ENCODE data around the gene SUN5.

The SUN5 gene

DNA sequence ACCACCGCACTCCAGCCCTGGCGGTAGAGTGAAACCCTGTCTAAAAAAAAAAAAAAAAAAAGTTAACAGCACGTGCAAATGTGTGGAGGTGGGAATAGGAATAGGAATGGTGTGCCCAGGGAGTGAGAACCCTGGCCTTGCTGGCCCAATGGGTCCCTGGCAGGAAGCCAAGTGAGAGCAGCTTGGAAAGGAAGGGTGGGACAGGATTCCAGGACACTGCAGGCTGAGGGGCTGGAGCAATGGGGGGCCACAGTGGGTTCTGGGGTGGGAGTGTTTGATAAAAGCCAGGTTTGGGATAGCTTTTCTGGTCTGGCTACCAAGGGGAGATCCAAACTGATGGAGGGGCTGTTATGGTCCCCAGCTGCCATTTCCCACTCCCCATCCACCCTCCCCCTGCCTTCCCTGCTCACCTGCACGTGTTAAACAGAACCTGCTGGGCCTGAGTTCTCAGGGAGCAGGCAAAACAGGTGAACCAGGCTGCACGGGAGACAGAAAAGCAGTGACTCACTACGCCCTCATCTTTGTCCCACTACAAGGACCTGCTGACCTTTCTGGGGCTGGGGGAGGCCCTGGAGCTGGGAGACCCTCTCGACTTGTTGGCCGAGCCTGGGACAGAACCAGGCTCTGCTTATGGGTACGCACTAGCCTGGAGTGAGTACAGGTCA is 3.3 kb downstream of the SUN5 start:
- H3K4me3 ChIP-seq (ENCODE audit: low read depth, low read length): no peak overlapping the region
- no peak for DNase-seq (ENCODE audit: low read depth)
- TF ChIP-seq, protein P1, sequence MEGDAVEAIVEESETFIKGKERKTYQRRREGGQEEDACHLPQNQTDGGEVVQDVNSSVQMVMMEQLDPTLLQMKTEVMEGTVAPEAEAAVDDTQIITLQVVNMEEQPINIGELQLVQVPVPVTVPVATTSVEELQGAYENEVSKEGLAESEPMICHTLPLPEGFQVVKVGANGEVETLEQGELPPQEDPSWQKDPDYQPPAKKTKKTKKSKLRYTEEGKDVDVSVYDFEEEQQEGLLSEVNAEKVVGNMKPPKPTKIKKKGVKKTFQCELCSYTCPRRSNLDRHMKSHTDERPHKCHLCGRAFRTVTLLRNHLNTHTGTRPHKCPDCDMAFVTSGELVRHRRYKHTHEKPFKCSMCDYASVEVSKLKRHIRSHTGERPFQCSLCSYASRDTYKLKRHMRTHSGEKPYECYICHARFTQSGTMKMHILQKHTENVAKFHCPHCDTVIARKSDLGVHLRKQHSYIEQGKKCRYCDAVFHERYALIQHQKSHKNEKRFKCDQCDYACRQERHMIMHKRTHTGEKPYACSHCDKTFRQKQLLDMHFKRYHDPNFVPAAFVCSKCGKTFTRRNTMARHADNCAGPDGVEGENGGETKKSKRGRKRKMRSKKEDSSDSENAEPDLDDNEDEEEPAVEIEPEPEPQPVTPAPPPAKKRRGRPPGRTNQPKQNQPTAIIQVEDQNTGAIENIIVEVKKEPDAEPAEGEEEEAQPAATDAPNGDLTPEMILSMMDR (IDR thresholded peaks at IDR 0.05; ENCODE audit: control insufficient read depth, extremely low read depth, insufficient read depth): no peak

DNA sequence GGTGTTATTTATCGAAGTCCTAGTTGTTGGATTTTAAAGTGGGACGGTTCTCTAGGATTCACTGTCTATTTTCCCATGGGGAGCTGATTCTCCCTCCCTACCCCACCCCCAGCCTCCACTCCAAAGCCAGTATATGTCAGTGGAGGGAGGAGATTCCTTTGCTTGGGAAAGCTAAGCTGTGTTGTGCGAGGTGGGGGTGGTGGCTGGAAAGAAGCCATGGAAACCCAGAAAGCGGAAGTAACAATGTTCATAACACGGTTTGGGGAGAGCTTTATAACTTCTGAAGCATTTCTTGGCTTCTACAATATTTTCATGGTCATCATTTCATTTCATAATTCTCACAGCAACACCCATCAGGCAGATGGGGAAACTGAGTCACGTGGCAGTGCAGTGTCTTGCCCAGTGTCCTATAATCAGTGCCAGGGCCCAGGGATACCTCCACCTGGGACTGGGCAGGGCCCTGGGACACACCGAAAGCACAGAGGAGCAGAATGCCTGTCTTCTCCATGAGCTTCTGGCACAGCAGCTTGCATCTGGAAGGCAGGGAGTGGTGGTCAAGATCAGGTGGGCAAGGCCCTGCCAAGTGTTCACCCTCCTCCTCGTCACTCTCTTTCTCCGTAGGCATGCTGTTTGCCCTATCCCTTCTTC is 4.5 kb downstream of the SUN5 start:
- TF ChIP-seq, protein P1 (IDR thresholded peaks at IDR 0.05; ENCODE audit: control insufficient read depth, extremely low read depth, insufficient read depth): no peak
- H3K4me3 ChIP-seq (ENCODE audit: low read depth, low read length): no peak overlapping the region
- DNase-seq (ENCODE audit: low read depth): no peak

DNA sequence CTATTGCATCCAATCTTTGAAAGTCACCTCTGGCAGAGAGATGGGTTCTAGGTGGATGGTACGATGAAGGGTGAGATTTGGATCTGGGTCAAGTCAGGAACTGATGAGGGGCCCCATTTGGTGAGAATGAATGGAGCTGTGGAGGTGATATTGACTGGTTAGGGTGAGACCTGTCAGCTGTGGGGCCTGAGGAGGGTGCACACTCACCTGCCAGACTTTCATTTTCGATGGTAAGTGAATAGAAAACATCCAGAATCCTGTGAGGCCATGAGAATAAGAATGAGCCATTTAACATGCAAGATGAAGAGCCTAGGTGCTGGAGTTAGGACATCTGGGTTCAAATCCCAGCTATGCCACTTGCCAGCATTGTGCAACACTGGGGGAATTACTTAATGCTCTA is 6.8 kb downstream of the SUN5 start:
- TF ChIP-seq, protein P1 (IDR thresholded peaks at IDR 0.05; ENCODE audit: control insufficient read depth, extremely low read depth, insufficient read depth): no peak
- no peak overlapping the region for H3K4me3 ChIP-seq (ENCODE audit: low read depth, low read length)
- no peak for DNase-seq (ENCODE audit: low read depth)

DNA sequence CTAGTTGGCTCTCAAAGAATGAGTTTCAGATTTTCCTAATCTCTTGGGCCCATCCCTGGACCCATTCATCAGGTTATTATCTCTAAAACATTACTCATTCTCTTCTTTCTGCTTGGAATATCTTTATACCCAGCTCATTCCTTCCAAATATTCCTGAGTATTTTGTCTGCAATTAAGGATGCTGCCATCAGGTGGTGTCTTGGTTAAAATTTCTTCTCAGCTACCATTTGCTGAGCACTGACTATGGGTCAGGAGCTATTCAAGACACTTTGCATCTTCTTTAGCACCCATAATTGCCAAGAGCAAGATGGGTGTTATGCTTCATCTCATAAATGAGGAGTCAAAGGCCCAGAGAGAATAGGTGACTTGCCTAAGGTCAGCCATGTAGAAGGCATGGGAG is 8.4 kb downstream of the SUN5 start:
- no peak overlapping the region for H3K4me3 ChIP-seq (ENCODE audit: low read depth, low read length)
- TF ChIP-seq, protein P1 (IDR thresholded peaks at IDR 0.05; ENCODE audit: control insufficient read depth, extremely low read depth, insufficient read depth): no peak
- no peak for DNase-seq (ENCODE audit: low read depth)

DNA sequence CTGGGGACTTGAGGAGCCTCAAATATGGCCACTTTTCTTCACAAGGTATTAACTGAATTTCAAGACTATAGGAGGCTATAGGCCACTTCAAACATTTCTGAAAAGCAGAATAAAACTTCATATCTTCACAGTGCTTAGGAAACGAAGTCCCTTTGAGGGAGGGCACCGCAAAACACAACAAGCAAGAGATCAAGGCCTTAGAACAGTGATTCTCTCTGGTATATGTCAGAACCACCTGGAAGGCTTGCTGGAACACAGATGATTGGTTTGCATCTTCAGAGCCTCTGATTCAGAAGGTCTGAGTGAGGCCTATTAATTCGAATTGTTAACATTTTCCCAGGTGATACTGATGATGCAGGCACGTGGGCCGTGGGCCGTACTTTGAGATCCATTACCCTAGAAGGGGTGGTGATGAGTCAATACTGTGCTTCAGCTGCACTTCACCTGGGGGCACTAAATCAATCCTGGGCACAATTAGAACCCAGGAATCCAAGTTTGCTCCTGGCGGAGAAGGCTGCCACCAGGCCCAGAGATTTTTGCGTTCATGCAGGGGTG is 10.7 kb downstream of the SUN5 start:
- TF ChIP-seq, protein P1 (IDR thresholded peaks at IDR 0.05; ENCODE audit: control insufficient read depth, extremely low read depth, insufficient read depth): no peak
- no peak for DNase-seq (ENCODE audit: low read depth)
- no peak overlapping the region for H3K4me3 ChIP-seq (ENCODE audit: low read depth, low read length)

DNA sequence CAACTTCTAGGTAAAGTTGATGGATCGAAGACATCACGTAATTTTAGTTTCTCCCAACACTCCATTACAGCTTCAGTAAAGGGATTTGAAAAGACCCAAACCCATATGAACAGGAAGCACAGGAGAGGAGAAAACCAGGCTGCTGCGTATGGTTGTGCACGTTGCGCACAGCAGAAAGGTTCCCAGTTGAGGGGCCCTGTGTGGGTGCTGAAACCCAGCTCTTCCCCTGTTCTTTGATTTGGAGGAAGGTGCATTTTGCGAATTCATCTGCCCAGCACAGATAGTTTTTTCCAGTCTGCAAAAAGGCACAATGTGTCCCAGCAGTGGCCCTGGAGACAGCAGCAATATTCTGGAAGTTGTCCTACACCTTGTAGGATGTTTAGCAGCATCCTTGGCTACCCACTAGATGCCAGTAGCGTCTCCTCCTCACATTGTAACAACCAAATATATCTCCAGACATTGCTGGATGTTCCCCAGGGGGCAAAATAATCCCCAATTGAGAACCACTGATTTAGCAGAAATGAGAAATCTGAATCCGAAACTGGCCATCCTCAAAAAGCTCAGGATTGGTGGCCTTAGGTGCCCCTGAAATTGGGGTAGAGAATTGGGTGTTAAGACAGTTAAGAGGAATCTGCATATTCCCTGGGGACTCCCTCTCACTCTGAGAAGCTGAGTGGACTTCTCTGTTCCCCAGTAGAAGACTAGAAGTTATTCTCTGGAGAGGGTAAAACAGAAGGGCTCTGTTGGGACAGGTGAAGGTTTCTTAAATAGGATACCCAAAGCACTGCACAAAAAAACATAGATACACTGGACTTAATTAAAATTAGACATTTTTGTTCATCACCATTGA is 12.2 kb downstream of the SUN5 start:
- TF ChIP-seq, protein P1 (IDR thresholded peaks at IDR 0.05; ENCODE audit: control insufficient read depth, extremely low read depth, insufficient read depth): no peak

More for the DNA sequence above, 12.2 kb downstream of the SUN5 start:
- no peak overlapping the region for H3K4me3 ChIP-seq (ENCODE audit: low read depth, low read length)
- DNase-seq (ENCODE audit: low read depth): no peak
